Left hindlimb (tissue), 1 donor: Measurements from ENCODE around the gene EHMT1.
"Not testable (repeated sequence)": the region's sequence is repeated elsewhere in the genome, so short reads cannot be mapped to it uniquely, and the experiment has no call there.

Experiments used
- DNase-seq: peaks from one replicate; pipeline ENCODE4 v3.0.0-alpha.2; 2018

EHMT1 gene

GRCh38 chr9:137763271-137763955 is 144.6 kb downstream of the EHMT1 start:
- no peak for DNase-seq

- no peak for DNase-seq
These were observed 145.4 kb downstream of the EHMT1 start for GRCh38 chr9:137764171-137764671.

- no peak for DNase-seq
These were observed 146.2 kb downstream of the EHMT1 start for GRCh38 chr9:137764981-137765380.

GRCh38 chr9:137765536-137765935 is 146.7 kb downstream of the EHMT1 start:
- DNase-seq = no peak

GRCh38 chr9:137771580-137771979 is 152.8 kb downstream of the EHMT1 start:
- DNase-seq = no peak

- DNase-seq = no peak
These were observed 153.6 kb downstream of the EHMT1 start for GRCh38 chr9:137772281-137772873.

GRCh38 chr9:137774775-137775386 is 156.1 kb downstream of the EHMT1 start:
- no peak for DNase-seq

GRCh38 chr9:137776306-137776995 is 157.6 kb downstream of the EHMT1 start:
- DNase-seq = no peak

- no peak for DNase-seq
These were observed 159.0 kb downstream of the EHMT1 start for GRCh38 chr9:137777761-137778160.

- no peak for DNase-seq
These were observed 159.5 kb downstream of the EHMT1 start for GRCh38 chr9:137778336-137778735.

- no peak for DNase-seq
These were observed 160.1 kb downstream of the EHMT1 start for GRCh38 chr9:137778914-137779313.

GRCh38 chr9:137780031-137780430 is 161.2 kb downstream of the EHMT1 start:
- DNase-seq = not testable (repeated sequence)

GRCh38 chr9:137781906-137782585 is 163.2 kb downstream of the EHMT1 start:
- DNase-seq = no peak

- no peak for DNase-seq
These were observed 164.7 kb downstream of the EHMT1 start for GRCh38 chr9:137783521-137783920.

GRCh38 chr9:137784046-137784445 is 165.2 kb downstream of the EHMT1 start:
- no peak for DNase-seq

GRCh38 chr9:137784641-137785513 is 166.1 kb downstream of the EHMT1 start:
- no peak for DNase-seq

- no peak for DNase-seq
These were observed 166.9 kb downstream of the EHMT1 start for GRCh38 chr9:137785704-137786161.

GRCh38 chr9:137786511-137786920 is 167.7 kb downstream of the EHMT1 start:
- no peak for DNase-seq

GRCh38 chr9:137787381-137787780 is 168.6 kb downstream of the EHMT1 start:
- no peak for DNase-seq

GRCh38 chr9:137787786-137788505 is 169.1 kb downstream of the EHMT1 start:
- no peak for DNase-seq
